PFSK-1 (cell line): ENCODE data around the gene ZBTB16.

Experiments
- POLR2AphosphoS5 ChIP-seq: IDR thresholded peaks from 2 replicates; pipeline ENCODE4 v1.6.1; 2012; ENCODE audit warnings: low read depth, mild to moderate bottlenecking, control low read depth, low read length, moderate library complexity
- SIN3A ChIP-seq: IDR thresholded peaks from 2 replicates; pipeline ENCODE4 v1.6.1; 2012; ENCODE audit warnings: mild to moderate bottlenecking, low read length, moderate library complexity, borderline replicate concordance; ENCODE audit not compliant: insufficient read depth
- TAF1 ChIP-seq: IDR thresholded peaks from 2 replicates; pipeline ENCODE4 v1.6.1; 2012; ENCODE audit warnings: low read length, control low read depth, borderline replicate concordance; ENCODE audit not compliant: insufficient read depth
- TF ChIP-seq, protein P1 (sequence below), 2 experiments: IDR thresholded peaks; 2 replicates each; pipeline versions ENCODE4 v1.6.1 to v1.8.0; 2011 to 2012; ENCODE audit warnings: low read depth in 2 of 2, low read length in 2 of 2, control low read depth in 1 of 2, inconsistent platforms in 1 of 2, mild to moderate bottlenecking in 1 of 2, moderate library complexity in 1 of 2; ENCODE audit not compliant: insufficient read depth in 1 of 2

DNA sequence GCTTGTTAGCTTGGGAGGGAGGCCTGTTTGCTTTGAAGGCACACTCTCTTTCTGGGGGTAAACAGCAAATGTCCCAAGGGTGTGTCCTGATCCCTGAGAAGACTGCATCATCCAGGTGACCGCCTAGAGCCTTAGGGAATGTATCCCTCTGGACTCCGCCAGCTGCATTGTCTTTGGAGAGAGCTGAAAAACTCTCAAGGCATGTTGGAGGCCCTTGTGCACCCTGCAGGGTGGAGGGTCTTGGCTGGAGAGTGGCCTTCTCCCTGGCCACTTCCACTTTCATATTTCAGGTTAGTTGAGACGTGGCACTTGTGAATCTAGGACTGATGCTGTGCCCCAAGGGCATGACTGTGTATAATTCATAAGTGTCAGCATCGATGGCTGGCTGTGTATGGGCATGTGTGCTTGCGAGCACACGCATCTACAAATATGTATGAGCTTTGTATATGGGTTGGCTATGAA, 70.6 kb downstream of the ZBTB16 start:
- no peak for TF ChIP-seq POLR2AphosphoS5
- TF ChIP-seq TAF1: no peak
- TF ChIP-seq, protein P1, sequence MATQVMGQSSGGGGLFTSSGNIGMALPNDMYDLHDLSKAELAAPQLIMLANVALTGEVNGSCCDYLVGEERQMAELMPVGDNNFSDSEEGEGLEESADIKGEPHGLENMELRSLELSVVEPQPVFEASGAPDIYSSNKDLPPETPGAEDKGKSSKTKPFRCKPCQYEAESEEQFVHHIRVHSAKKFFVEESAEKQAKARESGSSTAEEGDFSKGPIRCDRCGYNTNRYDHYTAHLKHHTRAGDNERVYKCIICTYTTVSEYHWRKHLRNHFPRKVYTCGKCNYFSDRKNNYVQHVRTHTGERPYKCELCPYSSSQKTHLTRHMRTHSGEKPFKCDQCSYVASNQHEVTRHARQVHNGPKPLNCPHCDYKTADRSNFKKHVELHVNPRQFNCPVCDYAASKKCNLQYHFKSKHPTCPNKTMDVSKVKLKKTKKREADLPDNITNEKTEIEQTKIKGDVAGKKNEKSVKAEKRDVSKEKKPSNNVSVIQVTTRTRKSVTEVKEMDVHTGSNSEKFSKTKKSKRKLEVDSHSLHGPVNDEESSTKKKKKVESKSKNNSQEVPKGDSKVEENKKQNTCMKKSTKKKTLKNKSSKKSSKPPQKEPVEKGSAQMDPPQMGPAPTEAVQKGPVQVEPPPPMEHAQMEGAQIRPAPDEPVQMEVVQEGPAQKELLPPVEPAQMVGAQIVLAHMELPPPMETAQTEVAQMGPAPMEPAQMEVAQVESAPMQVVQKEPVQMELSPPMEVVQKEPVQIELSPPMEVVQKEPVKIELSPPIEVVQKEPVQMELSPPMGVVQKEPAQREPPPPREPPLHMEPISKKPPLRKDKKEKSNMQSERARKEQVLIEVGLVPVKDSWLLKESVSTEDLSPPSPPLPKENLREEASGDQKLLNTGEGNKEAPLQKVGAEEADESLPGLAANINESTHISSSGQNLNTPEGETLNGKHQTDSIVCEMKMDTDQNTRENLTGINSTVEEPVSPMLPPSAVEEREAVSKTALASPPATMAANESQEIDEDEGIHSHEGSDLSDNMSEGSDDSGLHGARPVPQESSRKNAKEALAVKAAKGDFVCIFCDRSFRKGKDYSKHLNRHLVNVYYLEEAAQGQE (IDR thresholded peaks at IDR 0.05; ENCODE audit: insufficient read depth in 1 of 2, low read depth in 2 of 2, low read length in 2 of 2): no peak
- no peak for TF ChIP-seq SIN3A
